Loucy (cell line): ENCODE results near the gene OVCH1.

Experiments used
- H2AFZ ChIP-seq: fragments of 200-600 bp; sonication (generic); 2 replicates; pipeline ENCODE4 v1.6.0; 2016; ENCODE audit warnings: antibody characterized with exemption, mild to moderate bottlenecking, low read length, moderate library complexity
- H3F3A ChIP-seq: fragments of 200-600 bp; 2 replicates; pipeline ENCODE4 v1.6.0; 2016; ENCODE audit warnings: antibody characterized with exemption, low read depth, mild to moderate bottlenecking
- H3K27me3 ChIP-seq: fragments of 200-600 bp; sonication (generic); 2 replicates; pipeline ENCODE4 v1.6.1; 2014; ENCODE audit warnings: low read length, mild to moderate bottlenecking; ENCODE audit not compliant: insufficient read depth, poor library complexity, severe bottlenecking
- H3K36me3 ChIP-seq: fragments of 200-600 bp; sonication (generic); 2 replicates; pipeline ENCODE4 v1.6.1; 2016; ENCODE audit warnings: low read length; ENCODE audit not compliant: insufficient read depth
- H3K4me1 ChIP-seq: fragments of 200-600 bp; sonication (generic); 2 replicates; pipeline ENCODE4 v1.5.1; 2014; ENCODE audit warnings: low read length, mild to moderate bottlenecking; ENCODE audit not compliant: insufficient read depth, poor library complexity, severe bottlenecking
- H3K4me2 ChIP-seq: fragments of 200-600 bp; sonication (generic); 2 replicates; pipeline ENCODE4 v1.6.0; 2014; ENCODE audit warnings: antibody characterized with exemption, low read length, low read depth, mild to moderate bottlenecking; ENCODE audit not compliant: poor library complexity, severe bottlenecking
- H3K4me3 ChIP-seq: fragments of 200-600 bp; sonication (generic); 2 replicates; pipeline ENCODE4 v1.5.1; 2014; ENCODE audit warnings: low read length, mild to moderate bottlenecking, mixed read lengths; ENCODE audit not compliant: poor library complexity, severe bottlenecking
- H3K79me2 ChIP-seq: fragments of 200-600 bp; sonication (generic); 2 replicates; pipeline ENCODE4 v1.6.1; 2014; ENCODE audit warnings: low read length; ENCODE audit not compliant: insufficient read depth
- H3K9ac ChIP-seq: fragments of 200-600 bp; sonication (generic); 2 replicates; pipeline ENCODE4 v1.6.0; 2014; ENCODE audit warnings: mild to moderate bottlenecking, low read depth, low read length, moderate library complexity; ENCODE audit not compliant: poor library complexity, severe bottlenecking
- H3K9me2 ChIP-seq: fragments of 200-600 bp; sonication (generic); replicated peaks from 2 replicates; pipeline ENCODE4 v1.6.1; 2016; ENCODE audit warnings: low read depth, low read length, mixed read lengths
- H3K9me3 ChIP-seq: fragments of 200-600 bp; sonication (generic); 2 replicates; pipeline ENCODE4 v1.6.1; 2014; ENCODE audit warnings: mild to moderate bottlenecking, antibody characterized with exemption, low read length, low read depth; ENCODE audit not compliant: insufficient read depth
- H4K20me1 ChIP-seq: fragments of 200-600 bp; sonication (generic); 2 replicates; pipeline ENCODE4 v1.6.0; 2014; ENCODE audit warnings: antibody characterized with exemption, low read length, mild to moderate bottlenecking; ENCODE audit not compliant: insufficient read depth, poor library complexity, severe bottlenecking
- CTCF ChIP-seq: fragments of 200-600 bp; sonication (generic); conservative IDR thresholded peaks from 2 replicates; pipeline ENCODE4 v1.5.1; 2014; ENCODE audit warnings: mild to moderate bottlenecking, antibody characterized with exemption, low read length
- EZH2phosphoT487 ChIP-seq: fragments of 200-600 bp; IDR thresholded peaks from 2 replicates; pipeline ENCODE4 v1.6.1; 2018; ENCODE audit warnings: antibody characterized with exemption, mild to moderate bottlenecking, moderate library complexity, borderline replicate concordance

Gene OVCH1

GRCh38 chr12:29521951-29522350, 24.5 kb upstream of the OVCH1 start:
- Histone ChIP-seq H3K79me2 (no peaks in the 10 kb centered on the region), H4K20me1 (no peaks in the 10 kb centered on the region), H3K9ac (no peak overlapping the region), H3K4me3 (no peak overlapping the region), H3K27me3 (no peaks in the 10 kb centered on the region), H2AFZ (no peak overlapping the region), H3K36me3 (no peaks in the 10 kb centered on the region), H3K4me1 (no peaks in the 10 kb centered on the region), H3F3A (no peaks in the 10 kb centered on the region), H3K9me2 (no peaks in the 10 kb centered on the region), H3K9me3 (no peaks in the 10 kb centered on the region), H3K4me2 (no peak overlapping the region)
- no peak for TF ChIP-seq EZH2phosphoT487
- no peak for TF ChIP-seq CTCF

- Histone ChIP-seq H4K20me1 (no peaks in the 10 kb centered on the region), H3K4me1 (no peaks in the 10 kb centered on the region), H3F3A (no peaks in the 10 kb centered on the region), H3K27me3 (no peaks in the 10 kb centered on the region), H3K4me2 (no peak overlapping the region), H3K36me3 (no peaks in the 10 kb centered on the region), H3K4me3 (no peak overlapping the region), H3K9ac (no peak overlapping the region), H3K9me3 (no peaks in the 10 kb centered on the region), H3K79me2 (no peaks in the 10 kb centered on the region), H2AFZ (no peak overlapping the region), H3K9me2 (no peaks in the 10 kb centered on the region)
- TF ChIP-seq CTCF = peak; percentile 73
- no peak for TF ChIP-seq EZH2phosphoT487
These were observed 22.2 kb upstream of the OVCH1 start for GRCh38 chr12:29519585-29520182.

- Histone ChIP-seq H2AFZ (no peak overlapping the region), H3K9me2 (no peaks in the 10 kb centered on the region), H3K4me2 (no peak overlapping the region), H4K20me1 (no peaks in the 10 kb centered on the region), H3K9ac (no peak overlapping the region), H3K4me1 (no peaks in the 10 kb centered on the region), H3K4me3 (no peak overlapping the region), H3F3A (no peaks in the 10 kb centered on the region), H3K36me3 (no peaks in the 10 kb centered on the region), H3K79me2 (no peaks in the 10 kb centered on the region), H3K9me3 (no peaks in the 10 kb centered on the region), H3K27me3 (no peaks in the 10 kb centered on the region)
- TF ChIP-seq EZH2phosphoT487 (no peak), CTCF (no peak)
These were observed 20.9 kb upstream of the OVCH1 start for GRCh38 chr12:29518407-29518806.
